HG03060 (cell line): ENCODE measurements around the gene TANC1.

Experiments used
- ATAC-seq: cut with Tn5 transposase; IDR thresholded peaks from one replicate; pipeline ENCODE4 v1.9.1; 2021; ENCODE audit warnings: low read depth, moderate number of reproducible peaks; ENCODE audit not compliant: unreplicated experiment

Gene TANC1

GRCh38 chr2:158968396-158969161 is at the start of gene TANC1:
TANC1 (plus strand) TSS chr2:158968640; CDS start chr2:159065911, 97,271 bp downstream.
- peak; percentile 65 for ATAC-seq

- ATAC-seq = no peak
These were observed 46.6 kb upstream of the TANC1 start for GRCh38 chr2:158921599-158922408.

- no peak for ATAC-seq
These were observed 45.8 kb upstream of the TANC1 start for GRCh38 chr2:158922601-158923000.

GRCh38 chr2:158923180-158923594 is 45.3 kb upstream of the TANC1 start:
- ATAC-seq = no peak

- no peak for ATAC-seq
These were observed 44.8 kb upstream of the TANC1 start for GRCh38 chr2:158923641-158924040.

- ATAC-seq = no peak
These were observed 41.9 kb upstream of the TANC1 start for GRCh38 chr2:158926478-158926948.

- ATAC-seq = no peak
These were observed 39.9 kb upstream of the TANC1 start for GRCh38 chr2:158928515-158928914.

GRCh38 chr2:158928965-158929364 is 39.5 kb upstream of the TANC1 start:
- no peak for ATAC-seq

GRCh38 chr2:158931572-158931971 is 36.9 kb upstream of the TANC1 start:
- ATAC-seq = no peak

GRCh38 chr2:158932131-158932645 is 36.3 kb upstream of the TANC1 start:
- no peak for ATAC-seq

- ATAC-seq = no peak
These were observed 34.3 kb upstream of the TANC1 start for GRCh38 chr2:158934170-158934569.

- no peak for ATAC-seq
These were observed 32.8 kb upstream of the TANC1 start for GRCh38 chr2:158935617-158936016.

GRCh38 chr2:158936978-158937377 is 31.5 kb upstream of the TANC1 start:
- no peak for ATAC-seq

GRCh38 chr2:158940356-158940755 is 28.1 kb upstream of the TANC1 start:
- no peak for ATAC-seq

GRCh38 chr2:158943973-158944372 is 24.5 kb upstream of the TANC1 start:
- ATAC-seq = no peak

GRCh38 chr2:158948964-158949699 is 19.3 kb upstream of the TANC1 start:
- no peak for ATAC-seq

- no peak for ATAC-seq
These were observed 15.0 kb upstream of the TANC1 start for GRCh38 chr2:158953454-158953853.

- ATAC-seq = peak; percentile 88
These were observed 14.3 kb upstream of the TANC1 start for GRCh38 chr2:158953926-158954763.

GRCh38 chr2:158955842-158956365 is 12.5 kb upstream of the TANC1 start:
- ATAC-seq = no peak

GRCh38 chr2:158958365-158958764 is 10.1 kb upstream of the TANC1 start:
- no peak for ATAC-seq
